Activated CD4-positive, alpha-beta T cell treated with anti-CD3 and anti-CD28 coated beads, Interleukin-10, Interleukin-2, amounts not matched to agents 100 ng/mL and 50 ng/mL, durations not matched to agents 16 hours and 8 hours (primary cell): Measurements from ENCODE around the gene DNM1L.

ENCODE experiments used
- DNase-seq: peaks from one replicate; pipeline ENCODE4 v3.0.0-alpha.2; 2020

The DNM1L gene

GRCh38 chr12:32679091-32679919, at the start of gene DNM1L:
DNM1L (plus strand) TSS chr12:32679301; CDS start chr12:32679364, 63 bp downstream.
- DNase-seq: peak; percentile 97

DNA sequence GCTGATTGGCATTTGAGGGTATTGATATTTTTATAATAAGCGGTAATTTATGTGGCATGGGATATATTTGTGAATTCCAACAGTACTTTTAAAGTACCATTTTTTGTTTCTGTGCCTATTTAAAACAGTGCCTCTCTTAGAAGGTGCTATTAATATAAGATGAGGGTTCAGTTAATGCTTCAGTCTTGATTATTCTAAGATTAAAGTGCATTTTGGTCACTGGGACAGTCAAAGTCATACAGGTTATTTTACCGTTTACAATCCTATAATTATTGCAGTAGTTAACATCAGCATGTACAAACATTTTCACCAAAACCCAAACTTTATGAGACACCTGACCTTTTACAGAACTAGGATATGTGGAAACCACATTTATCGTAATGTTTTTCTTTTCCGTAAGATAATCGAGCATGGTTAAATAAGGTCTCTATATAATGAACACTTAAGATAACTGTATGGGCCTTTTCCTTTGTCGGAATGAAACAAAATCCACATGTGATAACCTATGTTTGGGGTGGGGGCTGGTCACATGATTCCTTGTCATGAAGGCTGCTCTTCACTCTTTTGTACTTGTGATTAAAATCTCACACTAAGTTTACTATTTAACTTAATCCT, 37.7 kb upstream of the DNM1L start:
- DNase-seq: no peak

DNA sequence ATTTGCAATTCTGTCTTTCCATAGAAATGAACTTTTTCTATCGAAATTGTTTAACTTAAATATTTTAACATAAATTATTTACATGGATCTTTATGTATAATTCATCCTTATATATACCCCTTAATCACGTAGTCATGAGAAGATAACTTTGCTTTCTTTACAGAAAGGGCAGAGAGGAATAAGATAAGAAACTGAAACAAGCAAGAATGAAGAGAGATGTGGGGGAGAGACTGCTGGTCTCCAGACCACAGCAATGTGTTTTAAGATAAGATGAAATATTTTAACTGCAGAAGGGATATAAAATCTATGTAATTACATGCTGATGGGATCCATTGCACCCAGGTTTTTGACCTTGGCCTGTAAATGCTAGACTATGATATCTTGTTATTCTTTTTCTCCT, 34.7 kb upstream of the DNM1L start:
- no peak for DNase-seq

GRCh38 chr12:32647275-32647674, 31.8 kb upstream of the DNM1L start:
- DNase-seq: no peak

DNA sequence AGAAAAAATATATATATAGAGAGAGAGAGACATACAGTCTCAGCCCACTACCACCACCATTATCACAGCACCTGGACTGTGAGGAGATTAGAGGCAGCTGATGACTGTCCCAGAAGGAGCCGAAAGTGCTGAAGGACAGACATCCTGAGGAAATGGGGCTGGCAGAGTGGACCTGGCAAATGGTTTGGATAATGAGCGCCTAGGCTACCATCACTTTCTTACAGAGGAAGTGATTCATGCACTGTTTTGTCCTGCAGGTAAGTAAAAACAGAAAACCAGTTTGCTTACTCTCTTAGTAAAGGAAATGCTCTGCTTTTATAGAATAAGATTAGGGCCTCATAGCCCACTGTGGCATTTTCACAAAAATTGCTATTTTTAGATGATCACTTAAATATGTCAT, 28.6 kb upstream of the DNM1L start:
- no peak for DNase-seq

DNA sequence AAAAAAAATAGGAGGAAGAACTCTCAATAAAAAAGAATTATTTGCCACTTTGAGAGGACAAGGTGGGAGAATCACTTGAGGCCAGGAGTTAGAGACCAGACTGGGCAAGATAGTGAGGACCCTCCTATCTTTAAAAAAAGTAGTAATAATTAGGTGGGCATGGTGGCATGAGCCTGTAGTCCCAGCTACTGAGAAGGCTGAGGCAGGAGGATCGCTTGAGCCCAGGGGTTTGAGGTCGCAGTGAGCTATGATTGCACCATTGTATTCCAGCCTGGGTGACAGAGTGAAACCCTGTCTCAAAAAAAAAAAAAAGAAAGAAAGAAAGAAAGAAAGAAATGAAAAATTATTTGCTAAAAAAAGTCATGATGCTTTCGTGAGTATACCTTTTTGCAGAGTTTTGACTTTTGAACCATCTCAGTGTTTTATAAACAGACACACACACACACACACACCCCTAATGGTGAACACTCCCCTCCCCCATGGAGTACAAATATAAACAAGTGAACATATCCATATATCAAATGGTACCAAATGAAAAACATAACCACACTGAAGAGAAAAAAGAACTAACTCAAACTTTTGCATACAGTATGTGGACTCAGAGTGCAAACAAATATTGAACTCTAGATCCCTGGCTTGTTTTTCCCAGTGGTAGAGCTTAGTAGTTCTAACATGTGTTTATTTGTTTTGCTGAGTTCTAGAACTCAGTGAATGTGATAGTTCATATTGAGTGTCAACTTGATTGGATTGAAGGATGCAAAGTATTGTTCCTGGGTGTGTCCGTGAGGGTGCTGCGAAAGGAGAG, 27.7 kb upstream of the DNM1L start:
- DNase-seq: no peak

DNA sequence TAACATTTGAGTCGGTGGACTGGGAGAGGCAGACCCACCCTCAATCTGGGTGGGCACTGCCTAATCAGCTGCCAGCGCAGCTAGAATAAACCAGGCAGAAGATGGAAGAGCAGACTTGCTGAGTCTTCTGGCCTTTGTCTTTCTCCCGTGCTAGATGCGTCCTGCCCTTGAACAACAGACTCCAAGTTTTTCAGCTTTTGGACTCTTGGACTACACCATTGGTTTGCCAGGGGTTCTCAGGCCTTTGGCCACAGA, 27.2 kb upstream of the DNM1L start:
- DNase-seq: no peak

DNA sequence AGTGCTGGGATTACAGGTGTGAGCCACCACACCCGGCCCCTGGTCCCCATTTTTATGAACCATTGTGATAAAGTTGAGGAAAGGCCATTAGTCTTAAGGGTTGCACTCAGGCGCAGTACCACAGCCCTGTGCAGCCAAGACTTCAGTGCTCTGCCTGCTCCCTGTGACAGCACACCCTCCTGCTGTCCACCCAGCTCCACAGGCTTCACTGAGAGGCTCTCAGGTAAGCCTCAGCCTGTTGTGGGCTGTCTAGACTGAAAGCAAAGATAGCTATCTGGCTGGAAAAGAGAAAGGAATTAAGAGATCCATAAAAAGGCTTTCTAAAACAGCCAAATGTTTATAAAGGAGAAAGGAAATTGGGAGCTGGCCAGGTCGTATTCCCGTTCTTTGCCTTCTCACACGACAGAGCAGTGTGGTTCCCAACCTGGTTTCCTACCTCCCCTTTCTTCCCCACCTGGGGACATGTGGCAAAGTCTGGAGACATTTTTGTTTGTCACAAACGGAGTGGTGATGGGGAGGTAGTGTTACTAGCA, 19.1 kb upstream of the DNM1L start:
- no peak for DNase-seq

DNA sequence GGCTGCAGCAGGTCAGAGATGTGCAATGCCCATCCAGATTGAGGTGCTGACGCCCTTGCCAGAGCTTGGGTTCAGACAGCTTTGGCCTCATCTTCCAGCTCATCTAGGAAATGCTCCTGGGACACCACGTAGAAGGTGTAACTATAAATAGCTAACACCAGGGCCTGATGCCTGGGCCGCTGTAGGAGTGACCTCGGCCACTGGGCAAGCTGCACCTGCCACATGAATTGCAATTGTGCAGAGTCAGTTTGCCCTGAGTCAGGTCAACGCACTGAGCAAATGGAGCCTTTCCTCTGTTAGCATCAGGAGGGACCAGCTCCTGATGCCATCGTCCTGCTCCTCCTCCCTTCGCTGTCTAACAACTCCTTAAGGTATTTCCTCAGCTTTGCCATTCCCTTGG, 17.4 kb upstream of the DNM1L start:
- DNase-seq: no peak

- no peak for DNase-seq
Measured at GRCh38 chr12:32662665-32663064, 16.4 kb upstream of the DNM1L start.

DNA sequence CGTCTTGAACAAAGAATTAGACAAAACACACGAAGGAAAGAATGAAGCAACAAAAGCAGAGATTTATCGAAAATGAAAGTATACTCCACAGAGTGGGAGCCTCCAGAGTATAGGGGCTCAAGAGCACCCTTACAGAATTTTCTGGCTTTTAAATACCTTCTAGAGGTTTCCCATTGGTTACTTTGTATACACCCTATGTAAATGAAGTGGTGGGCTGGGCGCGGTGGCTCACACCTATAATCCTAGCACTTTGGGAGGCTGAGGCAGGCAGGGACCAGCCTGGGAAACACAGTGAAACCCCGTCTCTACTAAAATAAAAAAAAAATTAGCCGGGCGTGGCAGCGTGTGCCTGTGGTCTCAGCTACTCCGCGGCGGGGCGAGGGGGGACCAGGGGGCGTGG, 13.1 kb upstream of the DNM1L start:
- no peak for DNase-seq

- no peak for DNase-seq
Measured at GRCh38 chr12:32669584-32669983, 9.5 kb upstream of the DNM1L start.

DNA sequence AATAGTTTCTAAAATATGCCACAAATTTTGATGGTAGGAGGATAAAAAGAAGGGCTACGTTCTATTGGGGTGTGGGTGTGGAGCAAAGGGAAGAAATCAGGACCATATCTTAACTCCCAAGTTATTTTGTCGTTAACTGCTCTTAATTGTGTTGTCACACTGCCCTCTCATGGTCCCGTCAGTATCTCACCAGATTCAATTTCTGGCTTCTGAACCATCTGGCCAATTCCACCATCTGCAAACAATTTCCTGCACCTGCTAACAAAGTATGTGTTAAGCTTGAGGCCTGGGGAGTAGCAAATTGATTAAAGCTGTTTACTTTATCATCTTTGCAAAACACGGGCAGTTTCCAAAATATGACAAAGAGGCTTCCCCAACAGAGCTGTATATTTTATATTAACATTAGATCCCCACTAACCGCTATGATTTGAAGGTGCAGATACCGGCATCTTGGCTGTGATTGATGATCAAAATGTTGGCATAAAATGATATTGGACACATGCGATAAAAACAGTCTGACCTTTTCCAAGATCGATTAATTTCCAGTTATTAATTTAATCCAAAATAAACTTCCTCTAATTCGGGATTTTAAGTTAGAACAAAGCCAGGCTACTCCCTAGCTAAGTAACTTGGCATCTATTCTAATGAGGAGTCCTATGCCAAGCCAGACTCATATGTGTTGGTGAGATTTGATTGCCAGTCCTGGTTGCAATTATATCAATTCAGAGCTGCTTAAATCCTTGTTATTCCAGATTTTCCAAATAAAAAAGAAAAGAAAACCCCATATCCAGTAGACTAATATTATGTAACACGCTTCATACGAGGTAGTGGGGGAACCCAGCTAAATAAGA, 6.9 kb upstream of the DNM1L start:
- DNase-seq: peak; percentile 38

DNA sequence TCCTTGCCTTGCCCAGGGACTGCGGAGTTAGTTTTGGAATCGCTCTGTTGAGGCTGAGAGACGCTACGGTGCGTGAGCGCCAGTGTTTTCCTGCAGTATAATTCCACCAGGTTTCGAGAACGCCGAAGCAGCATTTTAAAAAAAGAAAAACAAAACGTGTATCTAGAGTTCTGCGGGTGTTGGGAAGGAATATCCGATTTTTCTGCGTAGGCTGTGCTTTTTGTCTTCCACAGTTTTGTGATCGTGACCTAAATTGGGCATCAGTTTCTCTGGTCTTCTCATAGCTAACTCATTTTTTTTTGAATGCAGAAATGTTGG, 778 bp downstream of the DNM1L start:
- no peak for DNase-seq

GRCh38 chr12:32680787-32681186, 1.7 kb downstream of the DNM1L start:
- no peak for DNase-seq

DNA sequence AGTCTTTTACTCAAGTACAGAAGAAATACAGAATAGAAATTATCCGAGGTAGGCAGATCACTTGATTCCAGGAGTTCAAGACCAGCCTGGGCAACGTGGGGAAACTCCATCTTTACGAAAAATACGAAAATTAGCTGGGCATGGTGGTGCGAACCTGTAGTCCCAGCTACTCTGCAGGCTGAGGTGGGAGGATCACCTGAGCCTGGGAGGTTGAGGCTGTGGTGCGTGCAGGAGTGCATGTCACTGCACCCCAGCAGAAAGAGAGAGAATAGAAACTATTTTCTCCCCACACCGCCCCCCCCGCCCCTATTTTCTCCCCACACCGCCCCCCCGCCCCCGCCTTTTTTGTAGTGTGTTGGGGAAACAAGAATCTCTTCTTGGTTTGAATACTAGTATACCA, 2.2 kb downstream of the DNM1L start:
- DNase-seq: no peak

DNA sequence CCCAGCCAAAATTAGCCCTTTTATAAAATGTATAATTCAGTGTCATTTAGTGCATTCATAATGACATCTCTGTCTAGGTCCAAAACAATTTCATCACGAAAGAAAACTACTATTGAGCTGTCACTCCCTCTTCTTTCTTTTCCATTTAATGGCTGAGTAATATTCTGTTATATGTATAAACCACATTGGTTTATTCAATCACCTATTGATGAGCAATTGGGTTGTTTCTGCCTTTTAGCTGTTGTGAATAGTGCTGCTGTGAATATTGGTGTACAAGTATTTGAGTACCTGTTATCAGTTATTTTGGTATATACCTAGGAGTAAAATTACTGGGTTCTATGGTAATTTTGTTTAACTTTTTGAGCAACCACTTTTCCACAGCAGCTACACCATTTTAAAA, 7.2 kb downstream of the DNM1L start:
- DNase-seq: no peak

DNA sequence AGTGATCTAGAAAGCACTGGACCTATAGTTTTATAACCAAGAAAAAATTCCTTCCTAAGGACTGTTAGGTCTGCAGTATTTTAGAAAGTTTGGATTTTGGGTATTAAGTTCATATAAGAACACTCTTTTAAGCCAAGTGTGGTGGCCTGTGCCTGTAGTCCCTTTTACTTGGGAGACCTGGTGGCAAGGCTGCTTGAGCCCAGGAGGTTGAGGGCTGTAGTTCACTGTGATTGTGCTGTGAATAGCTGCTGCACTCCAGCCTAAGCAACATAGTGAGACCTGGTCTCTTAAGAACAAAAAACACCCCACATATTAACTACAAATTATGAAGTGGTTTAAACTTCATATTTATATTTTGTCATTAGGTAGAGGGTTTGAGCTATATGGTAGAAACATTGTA, 9.7 kb downstream of the DNM1L start:
- DNase-seq: no peak

DNA sequence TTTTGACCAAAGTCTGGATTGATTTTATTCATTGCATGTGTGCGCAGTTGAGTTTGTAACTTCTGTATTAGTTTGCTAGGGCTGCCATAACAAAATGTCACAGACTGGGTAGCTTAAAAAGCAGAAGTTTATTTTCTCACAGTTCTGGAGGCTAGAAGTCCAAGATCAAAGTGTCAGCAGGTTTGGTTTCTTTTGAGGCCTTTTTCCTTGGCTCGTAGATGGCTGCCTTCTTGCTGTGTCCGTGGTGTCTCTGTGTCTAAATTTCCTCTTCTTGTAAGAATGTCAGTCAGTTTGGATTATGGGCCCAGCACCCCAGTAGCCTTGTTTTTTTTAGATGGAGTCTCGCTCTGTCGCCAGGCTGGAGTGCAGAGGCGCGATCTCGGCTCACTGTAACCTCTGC, 11.8 kb downstream of the DNM1L start:
- DNase-seq: no peak

GRCh38 chr12:32692358-32692757, 13.3 kb downstream of the DNM1L start:
- peak; percentile 32 for DNase-seq

DNA sequence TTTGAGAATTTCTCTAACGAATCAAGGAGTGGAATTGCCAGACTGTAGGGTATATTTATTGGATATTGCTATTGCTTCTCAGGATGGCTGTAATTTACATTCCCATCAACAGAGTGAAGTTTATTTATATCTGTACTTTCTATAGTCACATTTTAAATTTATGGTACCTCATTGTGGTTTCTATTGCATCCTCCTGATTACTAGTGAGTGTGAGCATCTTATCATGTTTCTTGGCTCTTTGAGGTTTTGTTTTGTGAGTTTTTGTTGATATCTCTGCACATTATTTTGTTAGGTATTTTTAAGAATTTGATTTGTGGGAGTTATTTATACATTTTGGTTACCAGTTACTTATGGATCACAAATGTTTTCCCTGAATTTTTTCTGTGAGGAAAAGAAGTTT, 13.9 kb downstream of the DNM1L start:
- DNase-seq: no peak

- no peak for DNase-seq
Measured at GRCh38 chr12:32695787-32696186, 16.7 kb downstream of the DNM1L start.

- DNase-seq: no peak
Measured at GRCh38 chr12:32697445-32697844, 18.3 kb downstream of the DNM1L start.
